HEK293 (cell line): Measurements from ENCODE around the gene ZAR1.

Source experiments
- SP2 ChIP-seq: fragments of 450-650 bp; formaldehyde crosslinking; IDR thresholded peaks from 2 replicates; pipeline ENCODE4 v1.5.1; 2016; ENCODE audit warnings: missing biosample characterization, missing genetic modification characterization
- ZFP41 ChIP-seq: fragments of 450-650 bp; formaldehyde crosslinking; IDR thresholded peaks from 2 replicates; pipeline ENCODE4 v1.5.1; 2016; ENCODE audit warnings: missing biosample characterization, missing genetic modification characterization, borderline replicate concordance
- ZNF121 ChIP-seq: fragments of 450-650 bp; formaldehyde crosslinking; IDR thresholded peaks from 2 replicates; pipeline ENCODE4 v1.5.1; 2016; ENCODE audit warnings: missing biosample characterization, missing genetic modification characterization
- ZNF133 ChIP-seq: fragments of 450-650 bp; formaldehyde crosslinking; IDR thresholded peaks from 2 replicates; pipeline ENCODE4 v1.5.1; 2016; ENCODE audit warnings: missing biosample characterization, missing genetic modification characterization
- ZNF24 ChIP-seq: fragments of 450-650 bp; formaldehyde crosslinking; IDR thresholded peaks from 2 replicates; pipeline ENCODE4 v1.5.1; 2016; ENCODE audit warnings: missing biosample characterization, missing genetic modification characterization
- ZNF501 ChIP-seq: fragments of 450-650 bp; formaldehyde crosslinking; IDR thresholded peaks from 2 replicates; pipeline ENCODE4 v1.5.1; 2016; ENCODE audit warnings: missing biosample characterization, missing genetic modification characterization
- ZNF837 ChIP-seq: fragments of 450-650 bp; formaldehyde crosslinking; IDR thresholded peaks from 2 replicates; pipeline ENCODE4 v1.5.1; 2016; ENCODE audit warnings: missing biosample characterization, missing genetic modification characterization
- TF ChIP-seq, protein P1 (sequence below): fragments of 450-650 bp; formaldehyde crosslinking; IDR thresholded peaks from 2 replicates; pipeline ENCODE4 v1.5.1; 2016; ENCODE audit warnings: missing biosample characterization, missing genetic modification characterization
- TF ChIP-seq, protein P2 (sequence below): fragments of 450-650 bp; formaldehyde crosslinking; IDR thresholded peaks from 2 replicates; pipeline ENCODE4 v1.5.1; 2017; ENCODE audit warnings: missing biosample characterization, missing genetic modification characterization

DNA sequence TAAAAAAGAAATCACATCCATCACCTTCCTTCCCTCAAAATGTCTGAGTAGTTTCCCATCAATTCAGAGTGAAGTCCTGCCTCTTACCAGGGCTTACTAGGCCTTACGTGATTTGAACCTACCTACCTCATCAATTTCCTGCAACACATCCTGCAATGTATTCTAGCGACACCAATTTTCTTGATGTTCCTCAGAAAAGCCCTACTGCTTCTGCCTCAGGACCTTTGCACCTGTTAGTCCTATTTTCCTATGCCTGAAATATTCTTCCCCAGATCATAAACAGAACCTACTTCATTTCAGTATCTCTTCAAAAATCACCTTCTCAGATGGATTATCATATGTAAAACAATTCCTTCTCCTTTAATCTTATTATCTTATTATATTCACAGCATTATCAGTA, 52.8 kb downstream of the ZAR1 start:
- TF ChIP-seq, protein P1, sequence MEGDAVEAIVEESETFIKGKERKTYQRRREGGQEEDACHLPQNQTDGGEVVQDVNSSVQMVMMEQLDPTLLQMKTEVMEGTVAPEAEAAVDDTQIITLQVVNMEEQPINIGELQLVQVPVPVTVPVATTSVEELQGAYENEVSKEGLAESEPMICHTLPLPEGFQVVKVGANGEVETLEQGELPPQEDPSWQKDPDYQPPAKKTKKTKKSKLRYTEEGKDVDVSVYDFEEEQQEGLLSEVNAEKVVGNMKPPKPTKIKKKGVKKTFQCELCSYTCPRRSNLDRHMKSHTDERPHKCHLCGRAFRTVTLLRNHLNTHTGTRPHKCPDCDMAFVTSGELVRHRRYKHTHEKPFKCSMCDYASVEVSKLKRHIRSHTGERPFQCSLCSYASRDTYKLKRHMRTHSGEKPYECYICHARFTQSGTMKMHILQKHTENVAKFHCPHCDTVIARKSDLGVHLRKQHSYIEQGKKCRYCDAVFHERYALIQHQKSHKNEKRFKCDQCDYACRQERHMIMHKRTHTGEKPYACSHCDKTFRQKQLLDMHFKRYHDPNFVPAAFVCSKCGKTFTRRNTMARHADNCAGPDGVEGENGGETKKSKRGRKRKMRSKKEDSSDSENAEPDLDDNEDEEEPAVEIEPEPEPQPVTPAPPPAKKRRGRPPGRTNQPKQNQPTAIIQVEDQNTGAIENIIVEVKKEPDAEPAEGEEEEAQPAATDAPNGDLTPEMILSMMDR = no peak
- TF ChIP-seq ZNF24 (tag by site-specific recombination) (no peak), ZNF501 (tag by site-specific recombination) (no peak), ZNF121 (tag by site-specific recombination) (no peak), ZFP41 (tag by site-specific recombination) (no peak), SP2 (tag by site-specific recombination) (no peak), ZNF133 (tag by site-specific recombination) (no peak), ZNF837 (tag by site-specific recombination) (no peak)
- TF ChIP-seq, protein P2, sequence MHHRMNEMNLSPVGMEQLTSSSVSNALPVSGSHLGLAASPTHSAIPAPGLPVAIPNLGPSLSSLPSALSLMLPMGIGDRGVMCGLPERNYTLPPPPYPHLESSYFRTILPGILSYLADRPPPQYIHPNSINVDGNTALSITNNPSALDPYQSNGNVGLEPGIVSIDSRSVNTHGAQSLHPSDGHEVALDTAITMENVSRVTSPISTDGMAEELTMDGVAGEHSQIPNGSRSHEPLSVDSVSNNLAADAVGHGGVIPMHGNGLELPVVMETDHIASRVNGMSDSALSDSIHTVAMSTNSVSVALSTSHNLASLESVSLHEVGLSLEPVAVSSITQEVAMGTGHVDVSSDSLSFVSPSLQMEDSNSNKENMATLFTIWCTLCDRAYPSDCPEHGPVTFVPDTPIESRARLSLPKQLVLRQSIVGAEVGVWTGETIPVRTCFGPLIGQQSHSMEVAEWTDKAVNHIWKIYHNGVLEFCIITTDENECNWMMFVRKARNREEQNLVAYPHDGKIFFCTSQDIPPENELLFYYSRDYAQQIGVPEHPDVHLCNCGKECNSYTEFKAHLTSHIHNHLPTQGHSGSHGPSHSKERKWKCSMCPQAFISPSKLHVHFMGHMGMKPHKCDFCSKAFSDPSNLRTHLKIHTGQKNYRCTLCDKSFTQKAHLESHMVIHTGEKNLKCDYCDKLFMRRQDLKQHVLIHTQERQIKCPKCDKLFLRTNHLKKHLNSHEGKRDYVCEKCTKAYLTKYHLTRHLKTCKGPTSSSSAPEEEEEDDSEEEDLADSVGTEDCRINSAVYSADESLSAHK (tag by site-specific recombination) = no peak
